Activated naive CD8-positive, alpha-beta T cell treated with anti-CD3 and anti-CD28 coated beads, Interleukin-2, amount 50 U/mL, for 24 hours (primary cell): Measurements from ENCODE around the gene RNPS1.

ENCODE experiments used
- ATAC-seq: fragments of 150-1000 bp; cut with Tn5 transposase; one replicate; pipeline ENCODE4 v1.10.0; 2021
- DNase-seq: peaks from one replicate; pipeline ENCODE4 v3.0.0; 2021
- H3K27ac Mint-ChIP-seq: one replicate; pipeline ENCODE4 v1.8.0; 2021; ENCODE audit warnings: mild to moderate bottlenecking, mixed read lengths
- H3K27me3 Mint-ChIP-seq: one replicate; pipeline ENCODE4 v1.8.0; 2021; ENCODE audit warnings: mixed read lengths
- H3K36me3 Mint-ChIP-seq: one replicate; pipeline ENCODE4 v1.8.0; 2021; ENCODE audit warnings: low read depth, mixed read lengths
- H3K4me1 Mint-ChIP-seq: one replicate; pipeline ENCODE4 v1.8.0; 2021; ENCODE audit warnings: mixed read lengths
- H3K4me3 Mint-ChIP-seq: one replicate; pipeline ENCODE4 v1.8.0; 2021; ENCODE audit warnings: mild to moderate bottlenecking, moderate library complexity, mixed read lengths
- H3K9me3 Mint-ChIP-seq: one replicate; pipeline ENCODE4 v1.8.0; 2021; ENCODE audit warnings: mixed read lengths

RNPS1 gene

GRCh38 chr16:2210386-2211365, 57.2 kb downstream of the RNPS1 start, which contains the start of gene BRICD5:
BRICD5 (minus strand) TSS chr16:2210863; CDS start chr16:2210833, 30 bp downstream.
- H3K4me3 Mint-ChIP-seq: no peak within 1 kb of the TSS
- peaks cover 33% of the 10 kb centered on the region for H3K36me3 Mint-ChIP-seq

DNA sequence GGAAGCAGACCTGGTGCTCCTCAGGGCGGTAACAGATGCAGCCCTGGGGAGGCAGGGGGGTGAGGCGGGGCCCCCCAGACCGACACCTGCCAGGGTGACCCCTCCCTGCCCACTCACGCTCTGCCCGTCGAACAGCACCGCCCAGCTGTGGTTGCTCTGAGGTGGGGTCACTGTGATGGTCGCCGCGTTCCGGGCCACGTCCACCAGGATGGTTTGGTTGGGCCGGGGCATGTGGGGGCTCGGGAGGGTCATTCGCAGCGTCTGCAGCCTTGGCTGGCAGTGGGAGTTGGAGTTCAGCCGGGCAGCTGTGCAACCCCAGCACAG, 58.0 kb downstream of the RNPS1 start:
- no peaks in the 10 kb centered on the region for H3K9me3 Mint-ChIP-seq
- peaks cover 31% of the 10 kb centered on the region for H3K4me1 Mint-ChIP-seq
- DNase-seq (no peak), ATAC-seq (no peak)
- H3K27ac Mint-ChIP-seq: no peak overlapping the region
- H3K36me3 Mint-ChIP-seq: peaks cover 33% of the 10 kb centered on the region
- H3K27me3 Mint-ChIP-seq: no peaks in the 10 kb centered on the region
- H3K4me3 Mint-ChIP-seq: no peak overlapping the region

More at GRCh38 chr16:2210386-2211365, 57.2 kb downstream of the RNPS1 start, which contains the start of gene BRICD5:
- H3K9me3 Mint-ChIP-seq: no peaks in the 10 kb centered on the region
- H3K27me3 Mint-ChIP-seq: no peaks in the 10 kb centered on the region
- no peak for DNase-seq
- peaks cover 33% of the 10 kb centered on the region for H3K4me1 Mint-ChIP-seq
- no peak within 1 kb of the TSS for H3K27ac Mint-ChIP-seq
- ATAC-seq: no peak

DNA sequence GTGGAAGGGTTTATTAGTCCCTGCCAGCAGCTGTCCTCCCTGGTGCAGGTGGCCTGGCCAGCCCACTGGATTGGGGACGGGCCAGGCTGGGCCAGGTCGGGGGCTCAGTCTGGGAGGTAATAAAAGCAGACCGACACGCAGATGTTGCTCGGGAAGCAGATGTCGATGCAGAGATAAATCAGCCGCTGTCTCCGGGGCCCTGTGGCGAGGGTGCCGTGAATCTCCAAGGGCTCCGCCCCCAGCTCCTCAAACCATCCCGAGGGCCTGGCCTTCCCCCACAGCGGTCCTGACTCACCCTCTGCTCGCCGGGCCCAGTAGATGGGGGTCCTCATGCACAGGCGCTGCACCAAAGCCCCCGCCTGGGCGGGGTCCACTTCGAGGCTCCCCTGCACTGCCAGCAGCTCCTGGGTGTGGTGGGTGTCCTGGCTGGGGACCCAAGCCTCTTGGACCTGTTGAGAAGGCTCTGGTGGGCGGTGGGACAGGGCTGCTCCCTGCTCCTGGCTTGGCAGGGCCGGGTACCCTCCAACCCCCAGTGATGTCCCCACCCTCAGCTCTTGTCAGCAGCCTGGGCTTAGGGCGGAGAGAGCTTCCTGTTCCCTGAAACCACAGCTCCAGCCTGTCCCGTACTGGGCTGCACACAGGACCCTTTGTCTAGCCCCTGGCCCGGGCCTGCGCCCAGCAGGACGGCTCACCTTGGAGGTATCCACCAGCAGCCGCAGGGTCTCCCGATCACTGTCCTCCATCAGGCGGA, 58.5 kb downstream of the RNPS1 start:
- Mint-ChIP-seq H3K27ac (no peak overlapping the region), H3K27me3 (no peaks in the 10 kb centered on the region), H3K4me1 (peaks cover 35% of the 10 kb centered on the region), H3K4me3 (no peak overlapping the region), H3K9me3 (no peaks in the 10 kb centered on the region), H3K36me3 (peaks cover 33% of the 10 kb centered on the region)
- DNase-seq (no peak), ATAC-seq (no peak)

GRCh38 chr16:2208772-2209171, 59.2 kb downstream of the RNPS1 start:
- no peak for ATAC-seq
- Mint-ChIP-seq H3K36me3 (peaks cover 33% of the 10 kb centered on the region), H3K27ac (no peak overlapping the region), H3K9me3 (no peaks in the 10 kb centered on the region), H3K27me3 (no peaks in the 10 kb centered on the region), H3K4me1 (peaks cover 40% of the 10 kb centered on the region), H3K4me3 (no peak overlapping the region)
- DNase-seq: no peak

- H3K4me3 Mint-ChIP-seq: no peak overlapping the region
- peaks cover 37% of the 10 kb centered on the region for H3K4me1 Mint-ChIP-seq
- H3K27me3 Mint-ChIP-seq: no peaks in the 10 kb centered on the region
- DNase-seq (no peak), ATAC-seq (no peak)
- H3K36me3 Mint-ChIP-seq: peaks cover 28% of the 10 kb centered on the region
- H3K27ac Mint-ChIP-seq: no peak overlapping the region
- H3K9me3 Mint-ChIP-seq: no peaks in the 10 kb centered on the region
These were observed 59.6 kb downstream of the RNPS1 start for GRCh38 chr16:2208308-2208707.

DNA sequence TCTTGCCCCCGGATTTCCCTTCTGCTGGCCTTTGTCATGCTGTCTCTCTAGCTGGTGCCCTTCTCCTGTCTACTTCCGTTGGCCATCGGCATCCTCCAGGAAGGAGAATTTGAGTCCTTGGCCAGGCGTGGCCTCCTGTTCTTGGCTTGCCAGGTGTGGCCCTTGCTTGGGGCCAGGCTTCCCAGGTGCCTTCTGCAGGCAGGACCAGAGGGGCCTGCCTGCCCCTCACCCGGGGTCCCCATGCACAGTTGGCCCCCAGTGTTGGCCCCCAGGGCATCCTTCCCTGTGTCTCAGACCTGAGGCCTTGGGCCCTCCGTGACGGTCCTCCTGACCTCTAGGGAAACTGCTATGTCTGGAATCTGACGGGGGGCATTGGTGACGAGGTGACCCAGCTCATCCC, 60.1 kb downstream of the RNPS1 start:
- Mint-ChIP-seq H3K27me3 (no peaks in the 10 kb centered on the region), H3K4me3 (peak overlapping the region; percentile 87), H3K4me1 (peaks cover 33% of the 10 kb centered on the region), H3K9me3 (no peaks in the 10 kb centered on the region), H3K36me3 (peaks cover 26% of the 10 kb centered on the region), H3K27ac (peak overlapping the region; percentile 30)
- ATAC-seq (no peak), DNase-seq (no peak)

GRCh38 chr16:2206780-2207433, 61.0 kb downstream of the RNPS1 start:
- peak overlapping the region; percentile 87 for H3K4me3 Mint-ChIP-seq
- no peaks in the 10 kb centered on the region for H3K27me3 Mint-ChIP-seq
- no peaks in the 10 kb centered on the region for H3K9me3 Mint-ChIP-seq
- ATAC-seq: no peak
- DNase-seq: no peak
- peak overlapping the region; percentile 88 for H3K27ac Mint-ChIP-seq
- peaks cover 26% of the 10 kb centered on the region for H3K4me1 Mint-ChIP-seq
- peaks cover 18% of the 10 kb centered on the region for H3K36me3 Mint-ChIP-seq

DNA sequence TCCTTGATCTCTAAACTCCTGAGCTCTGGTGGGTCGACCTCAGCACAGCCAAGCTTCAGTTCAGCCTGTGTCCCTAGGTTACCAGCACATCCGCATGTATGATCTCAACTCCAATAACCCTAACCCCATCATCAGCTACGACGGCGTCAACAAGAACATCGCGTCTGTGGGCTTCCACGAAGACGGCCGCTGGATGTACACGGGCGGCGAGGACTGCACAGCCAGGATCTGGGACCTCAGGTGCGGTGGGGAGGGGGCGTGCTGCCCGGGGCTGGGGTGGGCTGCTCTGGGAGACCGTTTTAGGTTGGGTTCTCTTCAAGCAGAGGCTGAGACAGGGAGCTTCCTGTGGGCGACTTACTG, 61.5 kb downstream of the RNPS1 start:
- H3K27me3 Mint-ChIP-seq: no peaks in the 10 kb centered on the region
- peaks cover 18% of the 10 kb centered on the region for H3K36me3 Mint-ChIP-seq
- no peaks in the 10 kb centered on the region for H3K9me3 Mint-ChIP-seq
- peak overlapping the region; percentile 87 for H3K4me3 Mint-ChIP-seq
- peaks cover 25% of the 10 kb centered on the region for H3K4me1 Mint-ChIP-seq
- no peak for DNase-seq
- H3K27ac Mint-ChIP-seq: peak overlapping the region; percentile 88
- no peak for ATAC-seq

GRCh38 chr16:2205967-2206313, 62.0 kb downstream of the RNPS1 start:
- peak overlapping the region; percentile 87 for H3K4me3 Mint-ChIP-seq
- DNase-seq (no peak), ATAC-seq (peak; percentile 8)
- H3K27ac Mint-ChIP-seq: peak overlapping the region; percentile 88
- H3K36me3 Mint-ChIP-seq: peaks cover 18% of the 10 kb centered on the region
- H3K4me1 Mint-ChIP-seq: peaks cover 25% of the 10 kb centered on the region
- H3K27me3 Mint-ChIP-seq: no peaks in the 10 kb centered on the region
- H3K9me3 Mint-ChIP-seq: no peaks in the 10 kb centered on the region

GRCh38 chr16:2205104-2205966, 62.6 kb downstream of the RNPS1 start, which contains the start of gene MLST8:
MLST8 (plus strand) TSS chr16:2205454; CDS start chr16:2206086, 632 bp downstream.
- Mint-ChIP-seq H3K4me3 (peak within 1 kb of the TSS; percentile 87), H3K27ac (peak within 1 kb of the TSS; percentile 88), H3K27me3 (peaks cover under 1% of the 10 kb centered on the region), H3K36me3 (peaks cover 18% of the 10 kb centered on the region), H3K4me1 (peaks cover 25% of the 10 kb centered on the region), H3K9me3 (no peaks in the 10 kb centered on the region)
- DNase-seq (peak; percentile 90), ATAC-seq (peak; percentile 75)

GRCh38 chr16:2204416-2205103, 63.4 kb downstream of the RNPS1 start:
- H3K27ac Mint-ChIP-seq: peak overlapping the region; percentile 78
- ATAC-seq (no peak), DNase-seq (no peak)
- H3K27me3 Mint-ChIP-seq: peaks cover 3% of the 10 kb centered on the region
- peaks cover 18% of the 10 kb centered on the region for H3K36me3 Mint-ChIP-seq
- peaks cover 25% of the 10 kb centered on the region for H3K4me1 Mint-ChIP-seq
- peak overlapping the region; percentile 87 for H3K4me3 Mint-ChIP-seq
- H3K9me3 Mint-ChIP-seq: no peaks in the 10 kb centered on the region
